GM21723 (cell line): ENCODE data around the gene BPI.
"Not testable (repeated sequence)": the region's sequence is repeated elsewhere in the genome, so short reads cannot be mapped to it uniquely, and the experiment has no call there.

ENCODE experiments used
- ATAC-seq: cut with Tn5 transposase; IDR thresholded peaks from one replicate; pipeline ENCODE4 v1.9.1; 2021; ENCODE audit warnings: mild to moderate bottlenecking, moderate library complexity; ENCODE audit not compliant: unreplicated experiment

BPI gene

DNA sequence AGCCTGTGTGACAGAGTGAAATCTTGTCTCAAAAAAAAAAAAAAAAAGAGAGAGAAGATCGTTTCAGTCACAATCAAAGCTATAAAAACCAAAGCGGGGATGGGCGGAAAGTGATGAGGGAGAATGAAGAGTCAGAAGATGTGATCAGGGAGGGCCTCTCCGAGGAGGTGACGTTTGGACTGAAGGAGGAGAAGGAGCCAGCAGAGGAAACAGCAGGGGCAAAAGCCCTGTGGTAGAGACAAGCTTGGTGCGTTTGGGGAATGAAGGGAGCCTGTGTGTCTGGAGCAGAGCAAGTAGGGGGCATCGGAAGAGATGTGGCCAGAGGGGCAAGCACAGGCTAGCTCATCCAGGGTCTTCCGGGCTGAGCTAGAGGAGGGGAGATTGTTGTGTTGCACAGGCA lies 27.9 kb downstream of the BPI start:
- no peak for ATAC-seq

DNA sequence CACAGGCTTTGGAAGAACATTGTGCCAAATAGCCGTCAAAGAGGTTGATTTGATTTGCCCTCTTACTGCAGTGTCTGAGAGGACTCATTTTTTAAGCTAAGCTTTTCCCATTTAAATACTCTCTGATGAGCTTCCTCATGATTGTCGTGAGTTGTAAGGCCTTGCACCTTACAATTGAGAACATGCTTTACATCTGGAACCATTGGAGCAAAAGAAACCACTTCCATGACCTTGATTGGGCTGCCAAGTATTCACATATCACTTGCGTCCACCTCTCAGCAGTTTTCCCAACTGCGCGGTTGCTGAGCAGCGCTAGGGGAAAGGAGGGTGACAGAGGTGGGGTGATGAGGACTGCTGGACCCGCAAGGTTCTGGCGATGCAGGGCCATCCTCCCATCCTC lies 30.1 kb downstream of the BPI start:
- ATAC-seq: no peak

DNA sequence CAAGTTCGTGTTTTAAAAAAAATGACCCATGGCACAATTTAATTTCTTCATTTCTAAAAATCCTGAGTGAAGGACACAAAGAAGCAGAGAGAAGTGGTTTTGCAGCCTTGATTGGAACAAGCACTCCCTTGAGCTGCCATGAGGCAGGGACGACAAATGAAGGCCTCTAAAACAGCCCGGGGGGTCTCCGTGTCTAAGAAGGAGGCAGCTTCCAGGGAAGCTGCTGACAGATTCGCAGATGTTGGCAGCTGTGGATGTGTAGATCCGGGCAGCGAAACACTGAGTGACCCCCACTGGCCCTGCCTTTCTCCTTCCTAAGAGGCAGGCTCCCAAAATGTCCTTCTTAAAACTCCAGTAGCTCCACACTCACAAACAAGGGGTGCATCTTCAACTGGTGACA lies 32.8 kb downstream of the BPI start:
- ATAC-seq: no peak

DNA sequence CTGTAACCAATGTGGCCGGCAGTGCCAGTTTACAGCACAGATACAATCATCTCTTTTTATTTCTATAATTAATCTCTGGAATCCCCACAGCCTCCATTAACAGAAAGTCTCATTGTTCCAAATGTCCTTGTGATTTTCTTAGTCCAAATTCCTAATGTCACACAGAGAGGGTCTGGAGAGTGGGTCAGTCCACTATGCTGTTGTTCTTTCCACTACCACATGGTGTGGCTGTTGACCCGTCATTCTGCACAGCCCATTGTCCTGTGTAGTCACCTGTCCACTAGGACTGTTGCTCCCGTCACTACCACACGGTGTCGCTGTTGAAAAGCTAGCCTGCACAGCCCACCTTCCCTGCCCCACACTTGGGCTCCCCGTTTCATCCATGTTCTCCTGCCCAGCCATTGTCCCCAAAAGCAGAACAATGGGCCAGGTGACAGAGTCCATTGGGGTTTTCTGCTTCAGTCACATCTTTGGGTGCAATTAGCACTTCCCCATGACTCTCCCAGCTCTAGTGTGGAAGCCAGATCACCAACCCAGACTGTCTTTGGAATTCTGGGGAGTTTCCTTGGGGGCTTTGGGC lies 33.7 kb downstream of the BPI start:
- ATAC-seq: no peak

DNA sequence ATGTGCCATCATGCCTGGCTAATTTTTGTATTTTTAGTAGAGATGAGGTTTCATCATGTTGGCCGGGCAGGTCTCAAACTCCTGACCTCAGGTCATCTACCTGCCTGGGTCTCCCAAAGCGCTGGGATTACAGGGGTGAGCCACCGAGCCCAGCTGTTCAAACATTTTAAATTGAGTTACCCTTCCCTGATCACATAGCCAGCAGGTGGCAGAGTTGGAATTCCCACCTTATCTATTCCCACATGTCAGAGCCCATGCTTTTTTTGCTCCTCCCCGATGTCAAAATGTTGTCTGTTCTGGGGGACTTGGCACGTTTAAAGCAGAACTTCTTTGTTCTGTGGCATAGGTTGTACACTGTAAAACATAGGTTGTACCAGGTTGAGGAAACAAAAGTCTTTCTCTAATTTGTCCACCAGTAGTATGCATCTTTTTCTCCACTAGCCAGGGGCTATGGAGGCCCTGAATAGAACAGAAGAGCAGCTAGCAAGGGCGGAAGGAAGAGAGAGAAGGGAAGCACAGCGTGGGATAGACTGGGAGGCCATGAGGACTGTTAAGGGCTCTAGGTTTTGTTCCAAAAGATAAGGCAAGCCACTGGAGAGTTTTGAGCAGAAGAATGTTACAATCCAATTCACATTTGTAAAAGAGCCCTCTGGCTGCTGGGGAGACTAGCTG lies 35.0 kb downstream of the BPI start:
- ATAC-seq: no peak

DNA sequence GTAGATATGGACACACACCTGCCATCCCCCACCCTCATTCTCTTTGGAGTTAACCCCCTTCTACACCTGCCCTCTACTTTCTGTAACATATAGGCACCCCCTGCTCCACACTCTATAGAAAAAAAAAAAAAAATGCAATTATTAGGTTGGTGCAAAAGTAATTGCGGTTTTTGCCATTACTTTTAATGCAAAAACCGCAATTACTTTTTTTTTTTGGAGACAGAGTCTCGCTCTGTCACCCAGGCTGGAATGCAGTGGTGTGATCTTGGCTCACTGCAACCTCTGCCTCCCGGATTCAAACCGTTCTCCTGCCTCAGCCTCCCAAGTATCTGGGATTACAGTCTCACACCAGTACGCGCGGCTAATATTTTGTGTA lies 35.6 kb downstream of the BPI start:
- ATAC-seq: not testable (repeated sequence)

DNA sequence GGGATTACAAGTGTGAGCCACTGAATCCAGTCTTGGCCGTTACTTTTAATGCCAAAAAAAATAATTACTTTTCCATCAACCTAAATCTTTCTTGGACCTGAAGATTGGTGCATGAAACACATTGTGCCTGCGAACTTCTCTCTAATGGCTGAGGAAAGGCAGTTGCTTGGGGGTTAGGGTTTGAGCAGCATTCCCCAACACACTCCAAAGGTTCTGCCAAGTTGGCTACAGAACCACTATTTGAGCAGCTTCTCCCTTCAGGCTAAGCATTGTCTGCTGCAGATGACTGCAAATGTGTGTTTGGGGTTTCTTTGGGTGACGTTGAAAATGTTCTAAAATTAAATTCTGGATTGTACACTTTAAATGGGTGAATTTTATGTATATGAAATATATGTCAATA lies 36.0 kb downstream of the BPI start:
- ATAC-seq: no peak

DNA sequence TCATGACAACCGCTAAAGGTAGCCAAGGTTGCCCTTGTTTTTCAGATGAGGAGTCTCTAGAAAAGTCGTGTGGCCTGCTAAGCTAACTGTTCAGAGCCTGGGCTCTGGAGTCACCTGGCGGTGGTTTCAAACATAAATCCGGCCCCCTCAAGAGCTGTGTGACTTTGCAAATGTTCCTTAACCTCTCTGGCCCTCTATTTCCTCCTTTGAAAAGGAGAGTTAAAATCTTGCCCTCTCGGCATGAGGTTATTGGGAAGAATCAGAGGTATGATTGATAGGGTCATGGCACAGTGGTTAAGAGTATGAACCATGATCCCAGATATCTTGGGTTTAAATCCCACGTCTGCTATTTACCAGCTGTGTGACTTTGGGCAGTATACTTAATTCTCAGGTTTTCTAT lies 36.7 kb downstream of the BPI start:
- ATAC-seq: no peak

DNA sequence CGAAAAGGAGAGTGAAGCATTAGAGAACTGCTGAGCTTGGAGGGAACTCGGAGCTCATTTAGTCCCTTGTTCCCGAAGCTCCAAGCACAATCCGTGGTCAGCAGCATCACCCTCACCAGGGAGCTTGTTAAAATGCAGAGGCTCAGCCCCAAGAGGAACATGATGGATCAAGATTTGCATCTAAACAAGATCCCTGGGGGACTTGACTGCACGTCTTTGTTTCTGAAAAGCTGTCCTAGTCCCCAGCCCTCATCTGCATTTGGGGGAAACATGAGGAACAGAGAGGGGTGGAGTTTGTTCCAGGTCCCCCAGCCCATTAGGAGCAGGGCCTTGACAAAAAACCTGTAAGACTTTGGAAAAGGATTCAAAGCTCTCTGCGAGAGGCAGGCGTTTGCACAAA lies 38.3 kb downstream of the BPI start:
- ATAC-seq: no peak

DNA sequence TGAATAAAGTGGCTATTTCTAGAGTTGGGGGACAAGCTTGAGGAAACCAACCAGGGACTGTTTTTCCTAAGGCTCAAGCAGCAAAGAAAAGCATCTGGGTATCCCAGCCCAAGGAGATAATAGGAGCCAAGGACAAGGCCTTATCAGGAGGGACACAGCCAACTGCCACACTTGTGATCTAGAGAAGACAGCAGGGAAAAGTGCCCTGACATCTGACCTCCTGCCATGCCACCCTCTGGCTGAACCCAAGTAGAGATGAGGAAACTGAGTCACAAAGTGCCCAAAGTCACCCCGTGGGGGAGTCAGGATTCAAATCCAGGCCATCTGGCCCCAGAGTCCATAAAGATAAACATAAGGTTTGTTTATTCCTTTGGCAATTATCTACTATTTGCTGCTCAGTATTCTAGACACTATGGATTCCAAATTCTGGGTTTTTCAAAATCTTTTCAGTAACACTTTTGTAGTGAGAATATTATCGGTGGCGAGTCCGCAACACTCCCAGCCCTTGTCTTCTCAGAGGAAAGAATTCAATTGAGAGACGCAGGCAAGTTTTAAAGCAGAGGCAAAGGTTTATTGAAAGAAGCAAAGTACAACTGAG lies 38.9 kb downstream of the BPI start:
- ATAC-seq: no peak

DNA sequence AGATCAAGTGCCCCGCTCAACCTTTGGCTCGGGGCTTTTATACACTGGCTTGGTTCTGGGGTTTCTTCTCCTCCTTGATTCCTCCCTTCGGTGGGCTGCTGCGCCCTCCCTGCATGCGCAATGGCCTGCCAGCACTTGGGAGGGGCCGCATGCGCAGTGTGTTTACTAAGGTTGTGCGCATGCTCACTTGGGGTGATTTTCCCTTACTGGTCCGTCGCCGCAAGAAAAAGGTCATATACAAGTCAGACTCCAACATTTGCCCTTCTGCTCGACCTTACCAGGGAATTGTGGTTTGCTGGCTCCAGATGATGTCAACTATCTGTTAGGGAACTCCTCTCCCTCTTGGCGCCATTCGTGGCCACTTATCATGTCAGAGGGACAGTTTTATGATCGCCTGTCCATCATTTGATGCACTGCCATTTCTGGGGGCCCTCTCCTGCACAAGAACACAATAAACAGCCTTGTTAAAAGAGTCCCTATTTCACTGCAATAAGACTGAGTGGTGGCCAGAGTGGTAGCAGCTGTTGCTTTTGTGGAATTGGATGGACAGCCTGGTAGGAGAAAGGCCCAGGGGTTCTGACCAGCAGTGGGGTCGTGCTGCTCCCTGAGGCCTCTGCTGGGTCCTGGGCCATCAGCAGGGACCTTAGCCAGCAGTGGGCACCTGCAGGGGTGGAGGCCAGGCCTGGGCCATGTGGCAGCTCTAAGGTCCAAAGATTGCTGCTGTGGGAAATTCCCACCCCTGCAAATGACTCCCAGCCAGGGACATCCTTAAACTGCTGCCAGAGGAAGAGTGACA lies 39.6 kb downstream of the BPI start:
- ATAC-seq: no peak

DNA sequence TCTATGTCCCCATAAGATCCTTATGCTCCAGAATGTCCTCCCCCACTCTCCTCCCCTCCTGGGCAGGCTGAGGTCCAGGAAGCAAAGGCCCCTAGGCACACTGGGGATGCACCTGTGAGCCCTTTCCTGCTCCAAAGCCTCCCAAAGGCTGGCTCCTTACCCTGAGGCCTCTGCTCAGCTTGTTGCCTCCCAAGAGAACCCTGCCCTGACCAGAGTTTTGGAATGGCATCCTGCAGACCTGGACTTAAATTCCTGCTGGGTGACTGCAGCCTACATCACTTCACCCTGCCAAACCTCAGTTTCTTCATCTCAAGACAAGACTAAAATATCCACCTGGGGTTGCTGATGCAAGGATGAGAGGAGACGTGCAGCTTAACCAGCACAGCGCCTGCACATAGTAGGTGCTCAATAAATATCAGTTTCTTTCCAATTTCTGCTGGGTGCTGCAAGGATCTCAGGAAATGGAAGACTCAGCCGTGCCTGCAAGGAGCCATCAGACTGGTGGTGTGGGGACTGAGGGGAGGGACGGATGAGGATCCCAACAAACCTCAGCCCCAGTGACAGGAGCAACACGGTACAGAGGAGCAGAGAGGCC lies 40.2 kb downstream of the BPI start:
- no peak for ATAC-seq

DNA sequence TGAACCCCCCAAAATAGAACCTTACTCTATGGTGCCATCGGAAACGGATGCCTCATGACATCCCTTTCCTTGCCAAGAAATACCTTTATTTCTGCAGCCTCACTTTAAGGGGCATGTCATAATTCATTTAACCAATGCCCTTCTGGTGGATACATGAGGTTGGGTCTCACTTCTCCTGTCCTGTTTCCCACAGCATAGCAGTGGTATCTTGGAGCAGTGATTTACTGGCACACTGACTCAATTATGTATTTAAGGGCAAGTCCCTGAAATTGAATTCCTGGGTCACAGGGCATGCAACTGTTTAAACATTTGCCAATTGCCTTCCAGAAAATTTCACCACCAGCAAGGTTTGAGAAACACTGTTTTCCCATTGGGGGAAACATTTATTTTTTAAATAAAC lies 41.7 kb downstream of the BPI start:
- ATAC-seq: no peak

DNA sequence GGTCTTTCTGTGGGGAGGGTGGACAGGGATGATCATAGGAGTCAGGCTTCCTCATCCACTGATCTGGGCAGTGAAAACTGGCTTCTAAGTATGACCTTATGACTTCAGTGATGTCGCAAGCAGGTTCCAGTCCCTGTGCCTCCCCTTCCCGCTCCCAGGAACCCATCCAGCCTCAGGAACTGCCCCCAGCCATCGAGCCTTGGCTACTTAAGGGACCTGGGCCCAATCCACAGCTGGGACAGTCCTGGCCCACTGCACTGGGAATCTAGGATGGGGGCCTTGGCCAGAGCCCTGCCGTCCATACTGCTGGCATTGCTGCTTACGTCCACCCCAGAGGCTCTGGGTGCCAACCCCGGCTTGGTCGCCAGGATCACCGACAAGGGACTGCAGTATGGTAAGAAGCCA lies 42.3 kb downstream of the BPI start, which contains the start of gene LBP:
Gene LBP (plus strand): TSS at position 236 of the 405 bp plus-strand sequence. CDS start 35 bp downstream, at position 271.
- ATAC-seq: no peak

DNA sequence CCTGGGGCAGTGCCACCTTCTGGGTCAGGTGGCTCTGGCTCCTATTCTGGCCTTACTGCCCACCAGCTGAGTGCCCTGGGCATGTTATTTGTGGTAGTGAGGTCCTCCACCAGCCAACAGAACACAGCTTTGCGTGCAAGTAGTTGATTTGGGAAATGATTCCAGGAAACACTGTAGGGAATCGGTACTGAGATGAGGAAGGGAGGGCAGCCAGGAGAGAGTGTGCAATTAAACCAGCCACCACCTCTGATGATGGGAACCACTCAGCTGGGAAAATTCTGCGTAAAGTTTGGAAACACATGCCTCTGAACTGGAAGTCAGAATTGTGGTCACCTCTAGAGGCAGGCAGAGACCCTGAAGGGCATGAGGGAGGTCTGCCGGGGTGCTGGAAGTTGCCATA lies 42.8 kb downstream of the BPI start:
- ATAC-seq: no peak

DNA sequence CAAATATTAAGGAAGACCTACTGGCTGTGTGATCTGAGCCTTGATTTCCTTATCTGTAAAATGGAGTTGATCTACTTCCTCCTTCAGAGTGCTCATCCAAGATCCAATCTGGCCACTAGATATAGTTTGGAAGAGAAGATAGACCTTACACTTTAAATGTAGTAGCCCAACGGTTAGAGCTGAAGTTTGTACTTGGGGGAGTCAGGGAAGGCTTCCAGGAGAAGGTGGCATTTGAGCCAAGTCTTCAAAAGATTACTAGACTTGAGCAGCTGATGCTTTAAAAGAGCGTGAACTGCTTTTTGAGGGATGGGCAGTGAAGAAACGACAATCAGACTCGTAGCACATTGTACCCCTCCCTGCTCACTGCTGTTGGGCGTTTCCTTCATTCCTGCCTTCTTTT lies 45.9 kb downstream of the BPI start:
- no peak for ATAC-seq

DNA sequence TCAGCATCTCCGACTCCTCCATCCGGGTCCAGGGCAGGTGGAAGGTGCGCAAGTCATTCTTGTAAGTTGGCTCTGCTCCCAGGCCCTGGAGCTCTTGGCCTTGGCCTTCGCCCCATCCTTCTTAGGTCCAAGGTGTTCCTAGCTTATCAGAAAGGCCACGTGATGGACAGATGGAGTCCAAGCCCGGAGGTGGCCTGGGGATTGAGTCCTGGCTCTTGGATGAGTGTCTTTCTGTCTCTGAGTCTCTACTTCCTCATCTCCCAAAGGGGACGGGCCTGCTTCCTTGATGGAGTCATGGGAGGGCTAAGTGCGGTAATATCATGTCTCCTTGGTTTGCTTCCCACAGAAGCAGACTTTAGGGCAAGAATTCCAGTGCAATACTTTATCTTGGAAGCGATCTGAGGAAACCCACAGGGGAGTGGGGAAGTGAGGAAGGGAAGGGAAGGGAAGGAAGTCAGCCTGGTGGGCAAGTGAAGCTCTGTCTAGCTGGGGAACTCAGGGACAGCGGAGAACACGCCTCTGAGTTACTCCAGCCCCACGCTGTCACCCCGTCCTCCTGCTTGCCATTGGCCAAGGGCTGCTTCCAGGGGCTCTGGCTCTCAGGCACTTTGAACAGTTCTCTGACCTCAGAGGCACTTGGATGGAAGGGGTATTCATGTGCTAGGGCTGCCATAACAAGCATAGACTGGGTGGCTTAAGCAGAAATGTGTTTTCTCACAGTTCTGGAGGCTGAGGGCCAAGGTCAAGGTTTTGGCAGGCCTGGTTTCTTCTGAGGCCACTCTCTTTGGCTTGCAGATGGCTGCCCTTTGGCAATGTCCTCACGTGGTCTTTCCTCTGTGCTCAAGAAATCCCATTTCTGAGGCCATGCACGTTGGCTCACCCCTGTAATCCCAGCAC lies 47.2 kb downstream of the BPI start:
- no peak for ATAC-seq

DNA sequence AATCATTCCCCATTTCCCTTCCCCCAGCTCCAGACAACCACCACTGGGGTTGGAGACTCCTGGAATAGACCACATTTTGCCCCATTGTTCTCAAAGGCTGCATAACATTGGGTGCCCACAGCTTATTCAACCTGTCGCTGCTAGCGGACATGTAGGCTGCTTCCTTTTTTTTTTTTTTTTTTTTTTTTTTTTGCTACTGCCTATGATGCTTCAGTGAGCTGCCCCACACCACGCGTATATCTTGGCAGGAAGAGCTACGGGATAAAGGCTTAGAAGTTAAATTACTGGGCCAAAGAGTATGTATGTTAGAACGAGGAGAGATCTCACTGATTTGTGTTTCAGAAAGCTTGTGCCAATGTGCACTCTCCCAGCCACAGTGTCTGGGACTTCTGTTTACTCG lies 49.4 kb downstream of the BPI start:
- ATAC-seq: no peak

DNA sequence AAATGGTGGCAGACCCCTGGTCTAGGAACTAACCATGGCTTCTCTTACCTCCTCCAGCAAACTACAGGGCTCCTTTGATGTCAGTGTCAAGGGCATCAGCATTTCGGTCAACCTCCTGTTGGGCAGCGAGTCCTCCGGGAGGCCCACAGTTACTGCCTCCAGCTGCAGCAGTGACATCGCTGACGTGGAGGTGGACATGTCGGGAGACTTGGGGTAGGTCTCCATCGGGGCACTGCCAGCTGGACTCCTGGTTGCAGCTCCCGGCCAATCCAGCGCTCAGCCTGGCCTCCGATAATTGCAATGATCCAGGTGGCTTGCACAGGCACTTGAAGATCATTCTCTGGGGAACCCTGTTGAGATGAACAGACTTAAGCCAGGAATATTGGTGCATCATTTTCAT lies 50.3 kb downstream of the BPI start:
- ATAC-seq: no peak
